GM12864 (cell line): ENCODE measurements around the gene PRPH2.

Source experiments
- DNase-seq: peaks from one replicate; pipeline ENCODE4 v3.0.0-alpha.2; 2011; ENCODE audit warnings: low read depth
- H3K4me3 ChIP-seq: 2 replicates; pipeline ENCODE4 v1.5.1; 2011; ENCODE audit warnings: mild to moderate bottlenecking, low read depth, low read length, control low read depth
- CTCF ChIP-seq: IDR thresholded peaks from 2 replicates; pipeline ENCODE4 v1.5.1; 2011; ENCODE audit warnings: low read depth, mild to moderate bottlenecking, moderate library complexity, low read length, control low read depth, inconsistent platforms; ENCODE audit errors: missing control alignments

PRPH2 gene

DNA sequence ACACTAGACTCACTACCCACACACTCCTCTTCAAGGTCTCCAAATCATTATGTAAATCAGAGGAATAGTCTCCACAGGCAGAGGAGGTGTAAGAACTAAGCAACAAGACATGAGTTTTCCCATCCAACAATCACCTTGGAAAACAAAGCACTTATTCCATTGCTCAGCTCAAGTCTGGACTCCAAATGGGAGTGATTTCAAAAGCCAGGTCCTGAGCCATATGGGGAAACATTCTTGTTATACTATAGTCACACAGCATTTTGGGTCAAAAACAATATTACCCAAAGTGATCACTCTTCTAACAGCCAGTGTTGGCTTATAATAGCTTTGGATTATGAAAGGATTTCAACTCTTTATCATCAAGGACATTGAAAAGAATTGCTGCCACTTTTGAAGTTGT, 3.6 kb upstream of the PRPH2 start:
- TF ChIP-seq CTCF, result no peak
- no peak for DNase-seq
- H3K4me3 ChIP-seq, result no peak overlapping the region; the same call in 1 of the 2 replicates

DNA sequence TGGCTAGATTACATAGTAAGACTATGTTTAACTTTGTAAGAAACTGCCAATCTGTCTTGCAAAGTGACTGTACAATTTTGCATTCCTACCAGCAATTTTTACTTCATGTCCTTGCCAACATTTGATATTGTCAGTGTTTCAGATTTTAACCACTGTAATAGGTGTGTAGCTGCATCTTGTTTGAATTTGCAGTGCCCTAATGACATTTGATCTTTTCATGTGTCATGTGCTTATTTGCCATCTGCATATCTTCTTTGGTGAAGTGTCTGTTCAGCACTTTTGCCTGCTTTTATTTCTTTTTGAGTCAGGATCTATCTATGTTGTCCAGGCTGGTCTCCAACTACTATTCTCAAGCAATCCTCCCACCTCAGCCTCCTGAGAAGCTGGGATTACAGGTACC, 2.4 kb upstream of the PRPH2 start:
- DNase-seq, result no peak
- no peak for TF ChIP-seq CTCF
- no peak overlapping the region for H3K4me3 ChIP-seq

DNA sequence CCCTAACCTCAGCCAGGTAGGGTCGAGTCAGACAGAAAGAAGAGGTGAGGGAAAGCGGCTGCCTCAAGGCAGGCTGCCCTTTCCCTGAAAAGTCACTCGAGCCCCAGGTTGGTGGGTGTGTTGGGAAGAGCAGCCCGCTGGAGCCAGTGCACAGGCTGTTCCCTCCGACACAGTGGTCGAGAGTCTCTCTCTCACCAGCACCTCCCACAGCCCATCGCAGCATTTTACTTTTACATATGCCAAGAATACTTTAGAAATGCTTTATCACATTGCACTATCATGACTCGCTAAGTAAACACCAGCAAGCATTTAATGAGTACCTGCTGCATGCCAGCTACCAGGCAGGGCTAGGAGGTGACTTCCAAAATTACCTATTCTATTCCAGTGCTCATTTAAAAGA, 1.7 kb downstream of the PRPH2 start:
- TF ChIP-seq CTCF, result no peak
- no peak overlapping the region for H3K4me3 ChIP-seq
- DNase-seq, result no peak

DNA sequence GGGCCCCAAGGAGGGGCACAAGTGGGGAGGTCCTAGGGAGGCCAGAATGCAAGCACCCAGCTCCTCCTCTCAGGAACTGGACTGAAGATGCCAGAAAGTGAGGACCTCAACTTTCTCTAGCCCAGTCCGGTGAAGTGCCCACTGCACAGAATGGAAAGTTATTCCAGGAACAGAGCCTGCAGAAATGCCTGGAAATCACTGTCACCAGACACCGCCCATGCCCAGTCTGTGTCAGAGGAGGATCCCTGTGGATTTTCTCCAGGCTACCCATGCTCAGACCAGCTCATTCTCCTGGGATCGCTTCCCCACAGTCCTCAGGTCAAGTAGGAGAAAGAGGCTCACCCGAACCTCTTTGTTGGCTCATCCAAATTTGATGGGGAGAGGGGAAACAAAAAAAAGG, 6.5 kb downstream of the PRPH2 start:
- no peak for DNase-seq
- no peak for TF ChIP-seq CTCF
- H3K4me3 ChIP-seq, result no peak overlapping the region

- no peak for DNase-seq
- TF ChIP-seq CTCF, result no peak
- H3K4me3 ChIP-seq, result no peak overlapping the region
Measured at GRCh38 chr6:42714098-42714761, 8.2 kb downstream of the PRPH2 start.

DNA sequence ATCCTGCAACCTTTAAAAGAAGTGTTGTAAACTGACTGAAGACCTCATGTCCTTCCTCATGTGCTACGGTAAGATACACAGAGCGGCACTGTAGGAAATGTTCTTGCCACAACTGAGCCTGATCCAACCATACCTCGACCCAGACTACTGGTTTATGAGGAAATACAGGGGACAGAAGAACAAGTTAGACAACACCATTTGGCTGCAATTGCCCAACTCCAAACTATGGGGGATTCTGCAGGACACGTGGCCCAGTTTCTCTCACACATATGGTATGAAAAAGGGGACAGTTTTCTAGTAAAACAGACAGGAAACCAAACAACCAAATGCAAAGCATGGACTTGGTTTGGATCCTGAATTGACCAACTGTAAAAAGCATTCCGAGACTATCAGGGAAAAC, 10.5 kb downstream of the PRPH2 start:
- DNase-seq, result no peak
- TF ChIP-seq CTCF, result no peak
- H3K4me3 ChIP-seq, result no peak overlapping the region

GRCh38 chr6:42710316-42710715, 12.1 kb downstream of the PRPH2 start:
- no peak overlapping the region for H3K4me3 ChIP-seq
- DNase-seq, result no peak
- TF ChIP-seq CTCF, result no peak
